Activated B cell treated with CpG ODN at 0.5 μM for 24 hours (primary cell): ENCODE data around the gene ZSWIM3. TPM values are rescaled to one million over a fixed set of nuclear protein-coding genes. Genes with fewer than 3 reads are reported as not detected.
"Not testable (repeated sequence)": the region's sequence is repeated elsewhere in the genome, so short reads cannot be mapped to it uniquely, and the experiment has no call there.

ENCODE experiments used
- ATAC-seq: fragments of 200-7000 bp; cut with Tn5 transposase; one replicate; pipeline ENCODE4 v1.10.0; 2021; ENCODE audit warnings: low read depth, mild to moderate bottlenecking, moderate library complexity
- CTCF ChIA-PET: fragments of 350-600 bp; sonication (Branson Sonifier 250); formaldehyde crosslinking; loops from one replicate; lab custom pipeline; 2021; ENCODE audit warnings: antibody characterized with exemption; lab: Charles Lee
- POLR2A ChIA-PET: fragments of 350-600 bp; sonication (Branson Sonifier 250); formaldehyde crosslinking; loops from one replicate; lab custom pipeline; 2021; ENCODE audit warnings: antibody characterized with exemption; lab: Charles Lee
- DNase-seq: peaks from one replicate; pipeline ENCODE4 v3.0.0; 2022
- H3K27ac Mint-ChIP-seq: one replicate; pipeline ENCODE4 v1.8.0; 2020; ENCODE audit warnings: mixed read lengths
- H3K27me3 Mint-ChIP-seq: one replicate; pipeline ENCODE4 v1.8.0; 2021; ENCODE audit warnings: mixed read lengths
- H3K36me3 Mint-ChIP-seq: one replicate; pipeline ENCODE4 v1.8.0; 2021; ENCODE audit warnings: low read depth, mixed read lengths
- H3K4me1 Mint-ChIP-seq: one replicate; pipeline ENCODE4 v1.8.0; 2021; ENCODE audit warnings: mixed read lengths
- H3K4me3 Mint-ChIP-seq: one replicate; pipeline ENCODE4 v1.8.0; 2020; ENCODE audit warnings: mild to moderate bottlenecking, mixed read lengths
- H3K9me3 Mint-ChIP-seq: one replicate; pipeline ENCODE4 v1.8.0; 2020; ENCODE audit warnings: mixed read lengths
- CTCF ChIP-seq: fragments of 200-600 bp; IDR thresholded peaks from one replicate; pipeline ENCODE4 v1.8.0; 2022; ENCODE audit warnings: antibody characterized with exemption, mild to moderate bottlenecking
- intact Hi-C: fragments of 100-400 bp; cut with micrococcal nuclease; formaldehyde crosslinking; loops from one replicate; pipeline ENCODE4 v1.15.1; 2024
- total RNA-seq: library from RNA; stranded (reverse); gene quantifications from 2 replicates; pipeline ENCODE4 v1.2.3, GENCODE V29; 2022

ZSWIM3 gene
- total RNA-seq, 1 donor from 2014 or later, result 6.4 TPM

- ATAC-seq (no peak), DNase-seq (no peak)
- ChIA-PET CTCF (no interaction called here), POLR2A (no interaction called here)
- no peaks in the 10 kb centered on the region for H3K27me3 Mint-ChIP-seq
- H3K9me3 Mint-ChIP-seq, result no peaks in the 10 kb centered on the region
- intact Hi-C loops, result no loop called here
- H3K4me3 Mint-ChIP-seq, result no peak overlapping the region
- no peak for TF ChIP-seq CTCF
- no peak overlapping the region for H3K27ac Mint-ChIP-seq
- H3K36me3 Mint-ChIP-seq, result peaks cover 40% of the 10 kb centered on the region
- H3K4me1 Mint-ChIP-seq, result peaks cover 17% of the 10 kb centered on the region
Observed at GRCh38 chr20:45897692-45898091, 40.3 kb downstream of the ZSWIM3 start.

GRCh38 chr20:45898285-45898684 is 40.9 kb downstream of the ZSWIM3 start:
- DNase-seq, result no peak
- no peak for ATAC-seq
- Mint-ChIP-seq H3K9me3 (no peaks in the 10 kb centered on the region), H3K27me3 (no peaks in the 10 kb centered on the region), H3K4me3 (no peak overlapping the region), H3K4me1 (peaks cover 15% of the 10 kb centered on the region), H3K36me3 (peaks cover 37% of the 10 kb centered on the region), H3K27ac (no peak overlapping the region)
- TF ChIP-seq CTCF, result no peak
- POLR2A ChIA-PET, result no interaction called here
- intact Hi-C loops, result no loop called here
- CTCF ChIA-PET, result no interaction called here

- TF ChIP-seq CTCF, result no peak
- POLR2A ChIA-PET, result no interaction called here
- Mint-ChIP-seq H3K4me1 (peaks cover 12% of the 10 kb centered on the region), H3K27me3 (no peaks in the 10 kb centered on the region), H3K36me3 (peaks cover 32% of the 10 kb centered on the region), H3K9me3 (no peaks in the 10 kb centered on the region), H3K27ac (no peak overlapping the region), H3K4me3 (no peak overlapping the region)
- DNase-seq (no peak), ATAC-seq (no peak)
- CTCF ChIA-PET, result no interaction called here
- intact Hi-C loops, result no loop called here
Observed at GRCh38 chr20:45899046-45899835, 41.8 kb downstream of the ZSWIM3 start.

GRCh38 chr20:45901332-45901731 is 43.9 kb downstream of the ZSWIM3 start:
- H3K4me3 Mint-ChIP-seq, CTCF ChIA-PET, DNase-seq, H3K27me3 Mint-ChIP-seq, ATAC-seq, H3K9me3 Mint-ChIP-seq, intact Hi-C loops, H3K27ac Mint-ChIP-seq: not testable (repeated sequence)
- POLR2A ChIA-PET, result interaction anchor here (0.7 to 1.1 kb wide), 3 partner anchors 10 to 53 kb away, joined by 3 read pairs; partner anchors contain the start of gene PLTP
- Mint-ChIP-seq H3K4me1 (peaks cover 12% of the 10 kb centered on the region), H3K36me3 (peaks cover 23% of the 10 kb centered on the region)

- Mint-ChIP-seq H3K9me3 (no peaks in the 10 kb centered on the region), H3K36me3 (peaks cover 17% of the 10 kb centered on the region), H3K4me3 (no peak overlapping the region), H3K27me3 (no peaks in the 10 kb centered on the region), H3K4me1 (peaks cover 12% of the 10 kb centered on the region), H3K27ac (no peak overlapping the region)
- ATAC-seq (no peak), DNase-seq (no peak)
- POLR2A ChIA-PET, result interaction anchor here (0.6 to 1.1 kb wide), 3 partner anchors 12 to 54 kb away, joined by 3 read pairs; partner anchors contain the start of gene PCIF1
- intact Hi-C loops, result no loop called here
- no peak for TF ChIP-seq CTCF
- CTCF ChIA-PET, result no interaction called here
Observed at GRCh38 chr20:45902199-45902701, 44.8 kb downstream of the ZSWIM3 start.
